ENCODE results near the gene NDUFB10.

Gene NDUFB10

GRCh38 chr16:1973461-1974156, 14.3 kb downstream of the NDUFB10 start:
- no peak for DNase-seq

DNA sequence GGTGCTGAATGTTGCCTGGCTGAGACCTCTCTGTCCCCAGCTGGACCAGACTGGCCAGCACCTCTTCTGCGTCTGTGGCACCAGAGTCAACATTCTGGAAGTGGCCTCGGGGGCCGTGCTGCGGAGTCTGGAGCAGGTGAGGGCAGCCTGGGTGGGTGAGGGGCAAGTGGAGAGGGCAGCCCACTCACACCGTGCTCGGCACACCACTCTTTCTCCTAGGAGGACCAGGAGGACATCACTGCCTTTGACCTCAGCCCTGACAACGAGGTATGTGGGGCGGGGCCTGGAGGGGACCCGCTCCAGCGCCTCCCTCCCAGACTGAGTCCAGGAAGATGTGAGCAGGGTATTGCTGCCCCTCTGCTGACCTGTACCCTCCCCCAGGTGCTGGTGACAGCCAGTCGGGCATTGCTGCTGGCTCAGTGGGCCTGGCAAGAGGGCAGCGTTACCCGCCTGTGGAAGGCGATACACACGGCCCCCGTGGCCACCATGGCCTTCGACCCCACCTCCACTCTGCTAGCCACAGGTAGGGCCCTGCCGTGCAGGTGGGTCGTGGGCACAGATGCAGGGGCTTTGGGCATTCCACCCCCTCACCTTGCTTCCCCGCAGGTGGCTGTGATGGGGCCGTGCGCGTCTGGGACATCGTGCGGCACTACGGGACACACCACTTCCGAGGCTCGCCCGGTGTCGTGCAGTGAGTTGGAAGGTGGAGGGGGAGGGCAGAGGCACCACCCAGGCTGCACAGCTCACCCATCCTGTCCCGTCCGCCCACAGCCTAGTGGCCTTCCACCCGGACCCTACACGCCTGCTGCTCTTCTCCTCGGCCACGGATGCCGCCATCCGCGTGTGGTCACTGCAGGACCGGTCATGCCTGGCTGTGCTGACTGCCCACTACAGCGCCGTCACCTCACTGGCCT, 15.1 kb downstream of the NDUFB10 start:
- DNase-seq, result no peak

DNA sequence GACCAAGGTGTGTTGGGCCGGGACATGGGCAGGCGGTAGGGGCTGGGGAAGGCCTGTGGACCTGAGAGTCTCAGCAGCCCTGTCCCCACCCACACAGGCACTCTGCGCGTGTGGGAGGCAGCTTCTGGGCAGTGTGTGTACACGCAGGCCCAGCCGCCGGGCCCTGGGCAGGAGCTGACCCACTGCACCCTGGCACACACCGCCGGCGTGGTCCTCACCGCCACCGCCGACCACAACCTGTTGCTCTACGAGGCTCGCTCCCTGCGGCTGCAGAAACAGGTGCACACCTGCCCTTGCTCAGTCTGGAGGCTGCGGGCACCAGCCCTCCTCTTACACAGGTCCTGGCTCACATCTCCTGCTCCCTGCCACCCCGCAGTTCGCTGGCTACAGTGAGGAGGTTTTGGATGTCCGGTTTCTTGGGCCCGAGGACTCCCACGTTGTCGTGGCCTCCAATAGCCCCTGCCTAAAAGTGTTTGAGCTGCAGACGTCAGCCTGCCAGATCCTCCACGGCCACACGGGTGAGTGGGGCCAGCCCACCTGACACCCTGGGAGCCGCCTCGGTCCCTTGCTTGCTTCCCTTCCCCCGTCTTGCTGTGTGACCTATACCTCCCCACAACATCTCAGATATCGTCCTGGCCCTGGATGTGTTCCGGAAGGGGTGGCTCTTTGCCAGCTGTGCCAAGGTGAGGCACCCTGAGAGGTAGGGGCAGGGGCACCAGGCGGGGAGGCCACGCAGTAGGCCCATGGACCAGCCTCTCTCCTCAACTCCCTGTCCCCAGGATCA, 16.3 kb downstream of the NDUFB10 start:
- DNase-seq, result no peak

GRCh38 chr16:1976216-1976520, 16.8 kb downstream of the NDUFB10 start:
- no peak for DNase-seq

DNA sequence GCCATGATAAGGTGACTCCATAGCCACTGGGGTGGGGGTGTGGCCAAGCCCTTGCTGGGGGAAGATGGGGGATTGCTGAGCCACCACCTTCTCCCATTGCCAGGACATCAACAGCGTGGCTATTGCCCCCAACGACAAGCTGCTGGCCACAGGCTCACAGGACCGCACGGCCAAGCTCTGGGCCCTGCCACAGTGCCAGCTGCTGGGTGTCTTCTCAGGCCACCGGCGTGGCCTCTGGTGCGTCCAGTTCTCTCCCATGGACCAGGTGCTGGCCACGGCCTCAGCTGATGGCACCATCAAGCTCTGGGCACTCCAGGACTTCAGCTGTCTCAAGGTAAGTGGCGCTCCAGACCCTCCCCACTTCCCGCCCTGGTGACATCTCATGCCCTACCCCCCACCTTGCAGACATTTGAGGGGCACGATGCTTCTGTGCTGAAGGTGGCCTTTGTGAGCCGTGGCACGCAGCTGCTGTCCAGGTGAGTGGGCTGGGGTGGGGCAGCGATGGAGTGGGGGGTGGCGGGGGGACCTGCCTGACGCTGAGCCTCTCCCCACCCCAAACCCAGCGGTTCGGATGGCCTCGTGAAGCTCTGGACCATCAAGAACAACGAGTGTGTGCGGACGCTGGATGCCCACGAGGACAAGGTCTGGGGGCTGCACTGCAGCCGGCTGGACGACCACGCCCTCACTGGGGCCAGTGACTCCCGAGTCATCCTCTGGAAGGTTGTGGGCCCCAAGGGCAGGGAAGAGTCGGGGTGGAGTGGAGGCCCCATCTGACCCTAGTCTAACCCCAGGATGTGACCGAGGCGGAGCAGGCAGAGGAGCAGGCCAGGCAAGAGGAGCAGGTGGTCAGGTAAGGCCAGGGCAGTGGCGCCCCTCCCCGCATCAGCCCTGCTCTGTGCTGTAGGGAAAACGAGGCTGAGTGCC, 17.9 kb downstream of the NDUFB10 start:
- DNase-seq, result no peak

GRCh38 chr16:1977875-1978268, 18.5 kb downstream of the NDUFB10 start:
- DNase-seq, result no peak

DNA sequence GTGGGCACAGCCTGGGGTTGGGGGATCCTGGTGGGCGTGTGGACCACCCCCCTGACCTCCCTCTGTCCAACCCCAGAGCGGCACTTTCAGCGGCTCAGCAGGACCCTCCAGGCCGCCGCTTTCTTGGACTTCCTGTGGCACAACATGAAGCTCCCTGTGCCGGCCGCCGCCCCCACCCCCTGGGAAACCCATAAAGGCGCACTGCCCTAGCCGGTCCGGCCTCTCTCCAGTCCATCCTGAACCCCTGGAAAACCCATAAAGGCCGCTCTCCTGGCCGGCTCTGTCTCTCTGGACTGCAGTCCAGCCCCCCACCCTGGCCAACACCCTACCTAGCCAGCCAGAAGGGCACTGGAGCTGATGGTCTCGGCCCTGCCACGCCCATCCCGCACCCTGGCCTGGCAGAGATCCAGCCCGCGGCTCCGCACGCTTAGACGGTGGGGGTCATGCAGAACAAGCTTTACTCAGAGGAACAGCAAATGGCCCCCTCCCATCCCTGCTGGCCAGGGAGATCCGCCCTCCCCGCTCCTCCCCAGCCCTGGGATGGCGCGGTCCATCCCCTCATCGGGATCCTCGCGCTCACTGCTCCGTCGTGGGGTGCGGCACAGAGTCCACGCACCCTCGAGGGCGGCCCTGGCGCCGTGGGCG, 19.3 kb downstream of the NDUFB10 start:
- no peak for DNase-seq

DNA sequence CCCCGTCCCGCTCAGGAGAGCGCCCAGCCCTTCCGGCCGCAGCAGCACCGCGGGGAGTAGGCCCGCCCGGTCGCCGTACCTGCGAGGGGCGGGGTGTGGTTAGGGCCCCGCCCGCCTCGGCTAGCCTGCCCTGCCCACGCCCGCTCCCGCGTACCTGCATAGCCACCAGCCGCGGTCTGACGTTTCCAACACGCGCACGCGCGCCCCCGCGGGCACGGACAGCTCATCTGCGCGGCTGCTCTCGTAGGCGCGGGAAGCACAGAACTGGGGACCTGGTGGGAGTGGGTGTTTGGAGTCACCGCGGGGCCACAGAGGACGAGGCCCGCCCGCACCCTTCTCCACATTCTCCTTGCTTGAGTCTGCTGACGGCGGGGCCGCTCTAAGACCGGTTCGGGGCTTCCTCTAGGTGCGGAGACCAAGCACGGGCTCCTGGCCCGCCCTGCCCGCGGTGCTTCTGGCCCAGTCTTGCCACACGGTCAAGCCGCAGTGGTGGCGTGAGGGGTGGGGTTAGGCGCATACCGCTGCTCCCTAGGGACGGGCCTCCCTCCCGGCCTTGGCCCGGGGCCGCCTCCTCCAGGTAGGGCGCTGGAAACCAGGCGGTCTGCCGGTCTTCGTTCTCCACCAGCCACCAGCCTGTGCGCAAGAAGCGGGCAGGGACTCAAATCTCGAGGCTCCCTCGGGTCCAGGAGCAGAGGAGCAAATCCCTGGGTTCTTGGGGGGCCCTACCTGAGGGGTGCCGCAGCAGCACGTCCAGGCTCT, 20.1 kb downstream of the NDUFB10 start:
- DNase-seq, result peak; percentile 75

DNA sequence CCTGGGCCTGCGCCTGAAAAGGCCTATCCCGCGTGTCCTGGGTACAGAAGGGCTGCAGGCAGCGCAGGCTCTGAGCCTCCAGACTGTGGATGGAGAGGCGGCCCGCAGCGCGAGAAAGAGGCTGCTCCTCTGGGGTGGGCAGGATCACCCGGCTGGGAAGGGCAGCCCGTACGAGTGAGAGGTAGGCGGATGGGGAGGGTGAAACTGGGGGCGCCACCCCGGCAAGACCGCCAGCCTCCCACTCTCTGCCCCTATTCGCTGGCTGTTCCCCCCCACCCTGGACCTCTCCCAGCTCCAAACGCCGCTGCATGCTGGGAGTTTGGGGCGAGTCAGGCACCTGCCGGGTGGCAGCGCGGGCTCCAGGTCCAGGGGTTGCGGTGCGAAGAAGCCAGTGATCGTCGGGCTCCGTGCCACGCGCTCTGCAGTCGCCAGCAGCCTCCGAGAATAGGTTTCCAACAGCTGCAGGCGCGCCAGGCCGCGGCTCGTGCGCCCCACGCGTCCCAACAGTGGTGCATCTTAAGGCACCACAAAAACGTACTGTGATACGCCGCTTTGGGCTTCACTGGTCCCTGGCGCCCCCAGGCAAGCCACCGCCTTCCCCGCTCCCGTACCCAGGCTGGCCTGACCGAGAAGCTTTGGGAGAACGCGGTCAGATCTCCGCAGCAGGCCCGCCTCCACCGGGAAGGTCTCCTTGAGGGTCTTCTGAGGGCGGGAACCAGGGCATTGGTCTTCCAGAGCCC, 20.9 kb downstream of the NDUFB10 start:
- DNase-seq, result no peak

GRCh38 chr16:1980770-1981087, 21.4 kb downstream of the NDUFB10 start:
- no peak for DNase-seq

DNA sequence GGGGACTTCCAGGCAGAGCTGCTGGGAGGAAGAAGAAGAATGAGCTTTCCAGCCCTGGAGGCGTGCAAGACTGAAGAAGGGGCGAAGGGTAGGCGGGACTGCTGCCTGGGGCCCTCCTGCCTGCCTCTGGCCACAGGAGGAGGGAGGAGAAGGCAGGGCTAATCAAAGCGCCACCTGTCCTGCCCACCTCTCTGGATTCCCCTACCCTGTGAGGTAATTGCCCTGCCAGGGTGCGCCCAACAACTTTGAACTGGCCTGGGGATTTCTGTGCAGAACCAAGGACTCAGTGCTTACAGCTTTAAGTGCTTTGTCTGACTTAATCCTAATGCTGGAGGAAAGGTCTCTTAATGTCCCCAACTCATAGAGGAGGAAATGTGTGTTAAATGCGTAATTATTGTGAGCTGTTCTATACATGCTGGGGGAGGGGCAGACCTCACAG, 22.1 kb downstream of the NDUFB10 start, which contains the start of gene NOXO1:
TSS of gene NOXO1 (minus strand) at position 72 of the 439 bp plus-strand sequence. CDS start 290 bp downstream, outside the sequence.
- DNase-seq, result no peak

DNA sequence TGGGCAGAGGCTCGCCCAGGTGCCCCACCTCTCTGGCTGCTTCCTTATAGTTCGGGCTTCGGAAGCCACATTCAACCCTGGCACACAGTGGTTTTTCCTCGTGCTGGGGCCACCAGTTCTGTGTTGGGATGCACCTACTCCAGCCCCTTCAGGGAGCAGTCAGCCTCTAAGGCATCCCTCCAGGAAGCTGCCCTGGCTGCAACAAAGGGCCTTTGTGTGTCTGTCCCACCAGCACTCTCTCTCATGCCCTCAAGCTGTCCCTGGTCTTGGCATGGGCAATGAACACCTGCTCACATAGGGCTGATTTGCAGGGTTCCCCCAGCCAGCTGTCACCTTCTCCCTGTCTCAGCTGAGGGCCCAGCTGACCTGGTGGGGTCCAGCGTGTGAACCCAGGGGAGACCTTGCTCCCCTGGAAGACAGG, 22.7 kb downstream of the NDUFB10 start:
- peak; percentile 5 for DNase-seq

GRCh38 chr16:1982991-1983543, 23.7 kb downstream of the NDUFB10 start:
- DNase-seq, result no peak

DNA sequence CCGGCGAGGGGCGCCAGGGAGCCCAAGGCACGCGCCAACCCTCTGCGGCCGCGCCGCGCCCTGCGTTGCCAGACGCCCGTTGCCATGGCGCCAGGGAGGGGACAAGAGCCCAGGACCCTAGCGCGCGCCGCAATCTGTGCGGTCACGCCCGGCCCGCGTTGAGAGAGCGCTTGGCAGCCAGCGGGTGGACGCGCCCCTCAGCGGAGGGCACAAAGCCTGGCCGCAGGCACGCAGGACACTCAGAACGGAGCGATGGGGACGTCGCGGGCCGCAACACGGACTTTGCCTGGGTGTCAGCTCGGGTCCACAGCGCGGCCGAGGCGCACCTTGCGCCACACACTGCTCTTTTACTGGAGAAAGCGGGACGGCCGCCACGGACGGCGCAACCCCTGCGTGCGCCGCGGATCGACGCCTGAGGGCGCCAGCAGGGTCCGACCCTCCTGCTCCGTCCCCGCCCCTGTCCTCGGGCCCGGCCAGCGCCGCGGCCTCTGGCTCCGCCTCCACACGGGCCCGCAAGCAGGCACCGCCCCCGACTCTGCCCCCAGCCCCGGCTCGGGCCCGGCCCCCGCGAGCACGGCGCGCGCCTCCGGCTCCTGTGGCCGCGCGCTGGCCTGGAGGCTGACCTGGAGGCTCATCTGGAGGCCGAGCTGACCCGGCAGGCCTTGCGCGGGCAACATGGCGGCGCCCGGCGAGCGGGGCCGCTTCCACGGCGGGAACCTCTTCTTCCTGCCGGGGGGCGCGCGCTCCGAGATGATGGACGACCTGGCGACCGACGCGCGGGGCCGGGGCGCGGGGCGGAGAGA, 24.4 kb downstream of the NDUFB10 start, which contains the start of gene GFER:
TSS of gene GFER (plus strand) at position 650 of the 803 bp plus-strand sequence. CDS start at position 676, 26 bp downstream.
- peak; percentile 82 for DNase-seq

DNA sequence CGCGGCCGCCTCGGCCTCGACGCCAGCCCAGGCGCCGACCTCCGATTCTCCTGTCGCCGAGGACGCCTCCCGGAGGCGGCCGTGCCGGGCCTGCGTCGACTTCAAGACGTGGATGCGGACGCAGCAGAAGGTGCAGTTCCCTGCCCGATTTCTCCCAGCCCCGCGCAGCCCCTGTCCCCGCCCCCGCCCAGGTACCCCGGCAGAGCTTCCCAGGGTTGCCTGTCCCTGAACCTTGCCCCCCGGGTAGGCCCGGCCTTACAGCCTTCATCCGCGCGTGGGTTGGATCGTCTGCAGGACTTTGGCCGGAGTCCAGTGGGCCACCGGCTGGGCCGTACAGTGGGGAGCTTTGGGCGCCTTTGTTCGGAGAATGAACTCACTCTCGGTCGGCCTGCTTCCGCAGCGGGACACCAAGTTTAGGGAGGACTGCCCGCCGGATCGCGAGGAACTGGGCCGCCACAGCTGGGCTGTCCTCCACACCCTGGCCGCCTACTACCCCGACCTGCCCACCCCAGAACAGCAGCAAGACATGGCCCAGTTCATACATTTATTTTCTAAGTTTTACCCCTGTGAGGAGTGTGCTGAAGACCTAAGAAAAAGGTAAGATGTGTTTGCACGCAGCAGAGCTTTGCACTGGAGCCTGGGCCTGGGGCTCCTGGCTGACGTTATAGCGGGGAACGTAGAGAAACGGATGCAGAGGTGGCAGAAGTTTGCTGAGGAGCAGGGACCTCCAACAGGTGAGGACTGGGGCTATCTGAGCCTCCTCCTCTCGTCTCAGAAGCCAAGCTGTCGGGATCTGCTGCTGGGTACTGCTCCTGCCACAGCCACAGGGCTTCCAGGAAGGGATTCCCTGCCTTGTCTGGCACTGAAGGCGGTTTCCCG, 25.2 kb downstream of the NDUFB10 start:
- DNase-seq, result no peak

DNA sequence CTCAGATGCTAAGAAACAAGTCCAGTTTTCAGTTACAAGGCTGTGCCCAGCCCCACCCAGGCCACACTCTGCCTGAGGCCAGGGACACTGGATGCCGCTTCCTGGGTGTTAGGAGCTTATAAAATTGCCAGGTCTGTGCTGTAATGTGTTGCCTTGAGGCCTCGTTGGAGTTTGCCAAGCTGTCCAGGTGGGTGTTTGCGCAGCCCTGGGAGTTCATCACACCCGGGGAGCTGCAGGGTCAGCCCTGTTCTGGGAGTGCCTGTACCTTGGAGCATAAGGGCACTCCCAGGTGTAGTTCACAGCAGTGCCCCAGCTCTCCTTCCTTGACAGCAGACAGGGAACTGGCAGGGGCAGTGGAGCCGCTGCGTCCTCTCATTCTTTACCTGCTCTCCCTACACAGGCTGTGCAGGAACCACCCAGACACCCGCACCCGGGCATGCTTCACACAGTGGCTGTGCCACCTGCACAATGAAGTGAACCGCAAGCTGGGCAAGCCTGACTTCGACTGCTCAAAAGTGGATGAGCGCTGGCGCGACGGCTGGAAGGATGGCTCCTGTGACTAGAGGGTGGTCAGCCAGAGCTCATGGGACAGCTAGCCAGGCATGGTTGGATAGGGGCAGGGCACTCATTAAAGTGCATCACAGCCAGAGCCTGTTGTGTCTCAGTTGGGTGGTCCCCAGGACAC, 26.3 kb downstream of the NDUFB10 start:
- no peak for DNase-seq

GRCh38 chr16:1987198-1987597, 27.9 kb downstream of the NDUFB10 start:
- no peak for DNase-seq
